ENCODE data around the gene LAPTM5.

DNA sequence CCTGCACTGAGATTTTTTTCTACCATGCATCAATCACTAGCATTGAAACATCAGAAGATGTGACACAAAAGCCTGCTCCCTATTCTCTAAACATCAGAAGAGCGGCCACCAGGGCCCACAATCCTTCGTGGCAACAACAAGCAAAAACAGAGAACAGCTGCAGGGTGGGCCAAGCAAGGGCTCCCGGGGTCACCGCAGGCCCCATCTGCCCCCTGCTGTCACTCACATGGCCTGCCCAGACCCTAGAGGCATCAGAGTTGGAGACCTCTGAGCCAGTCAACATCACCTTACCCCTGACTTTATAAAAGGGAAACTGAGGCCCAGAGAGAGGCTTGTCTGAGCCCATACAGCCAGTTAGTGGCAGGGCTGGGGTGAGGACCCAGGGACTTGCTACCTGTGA is 1.8 kb downstream of the LAPTM5 start:
- TF ChIP-seq, protein P1, sequence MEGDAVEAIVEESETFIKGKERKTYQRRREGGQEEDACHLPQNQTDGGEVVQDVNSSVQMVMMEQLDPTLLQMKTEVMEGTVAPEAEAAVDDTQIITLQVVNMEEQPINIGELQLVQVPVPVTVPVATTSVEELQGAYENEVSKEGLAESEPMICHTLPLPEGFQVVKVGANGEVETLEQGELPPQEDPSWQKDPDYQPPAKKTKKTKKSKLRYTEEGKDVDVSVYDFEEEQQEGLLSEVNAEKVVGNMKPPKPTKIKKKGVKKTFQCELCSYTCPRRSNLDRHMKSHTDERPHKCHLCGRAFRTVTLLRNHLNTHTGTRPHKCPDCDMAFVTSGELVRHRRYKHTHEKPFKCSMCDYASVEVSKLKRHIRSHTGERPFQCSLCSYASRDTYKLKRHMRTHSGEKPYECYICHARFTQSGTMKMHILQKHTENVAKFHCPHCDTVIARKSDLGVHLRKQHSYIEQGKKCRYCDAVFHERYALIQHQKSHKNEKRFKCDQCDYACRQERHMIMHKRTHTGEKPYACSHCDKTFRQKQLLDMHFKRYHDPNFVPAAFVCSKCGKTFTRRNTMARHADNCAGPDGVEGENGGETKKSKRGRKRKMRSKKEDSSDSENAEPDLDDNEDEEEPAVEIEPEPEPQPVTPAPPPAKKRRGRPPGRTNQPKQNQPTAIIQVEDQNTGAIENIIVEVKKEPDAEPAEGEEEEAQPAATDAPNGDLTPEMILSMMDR (IDR thresholded peaks at IDR 0.05): no peak
- TF ChIP-seq POLR2AphosphoS5 (IDR thresholded peaks at IDR 0.05; ENCODE audit: low read depth, low read length) (no peak), TCF7L2 (IDR thresholded peaks at IDR 0.05; ENCODE audit: low read depth, low read length) (no peak)
